ENCODE measurements around the gene SLC36A3. TPM values are rescaled to one million over a fixed set of nuclear protein-coding genes. Genes with fewer than 3 reads are reported as not detected.

SLC36A3 gene
- total and polyA plus RNA-seq, 2 of the 4 experiments (the other 2 are of a cell fraction): not detected

- Histone ChIP-seq H3K27ac (ENCODE audit: insufficient read depth, low read length) (no peak overlapping the region), H2AFZ (replicated peaks; ENCODE audit: low read length, poor library complexity) (no peak overlapping the region), H2BK5ac (ENCODE audit: low read depth, low read length, poor library complexity, severe bottlenecking) (no peak overlapping the region), H3K56ac (ENCODE audit: extremely low read depth, insufficient read depth, low read length) (no peak overlapping the region), H3K36me3 (ENCODE audit: control insufficient read depth, insufficient read depth, low read length) (no peaks in the 10 kb centered on the region), H3K9me3 (ENCODE audit: control insufficient read depth, insufficient read depth, low read length) (no peaks in the 10 kb centered on the region), H2AK9ac (replicated peaks; ENCODE audit: low read depth, low read length, poor library complexity) (no peak overlapping the region), H3K18ac (ENCODE audit: low read depth, low read length) (no peak overlapping the region), H3K4ac (ENCODE audit: low read depth, low read length) (no peak overlapping the region), H3K4me3 (ENCODE audit: insufficient read depth, low read depth, low read length) (no peak overlapping the region), H3K9me1 (ENCODE audit: insufficient read depth, low read length) (no peaks in the 10 kb centered on the region), H4K20me1 (ENCODE audit: insufficient read depth, low read length) (no peaks in the 10 kb centered on the region), H2AK5ac (ENCODE audit: low read depth, low read length) (no peak overlapping the region), H3K4me2 (ENCODE audit: low read depth, low read length) (no peak overlapping the region), H3K9ac (ENCODE audit: low read depth, low read length) (no peak overlapping the region), H2BK120ac (ENCODE audit: low read depth, low read length) (no peak overlapping the region), H3K27me3 (ENCODE audit: control insufficient read depth, insufficient read depth, low read length) (peaks cover 29% of the 10 kb centered on the region), H4K8ac (ENCODE audit: low read depth in 2 of 2, low read length in 2 of 2) (no peak overlapping the region), H2BK20ac (ENCODE audit: low read depth, low read length) (no peak overlapping the region), H3K23ac (ENCODE audit: low read depth, low read length) (no peak overlapping the region), H3K79me1 (ENCODE audit: low read depth in 1 of 2, low read length in 2 of 2) (no peaks in the 10 kb centered on the region), H2BK15ac (ENCODE audit: low read depth, low read length) (no peak overlapping the region), H4K5ac (ENCODE audit: low read depth, low read length) (no peak overlapping the region), H3K14ac (replicated peaks; ENCODE audit: low read depth, low read length) (no peak overlapping the region), H4K91ac (ENCODE audit: insufficient read depth, low read depth, low read length) (no peak overlapping the region), H3K4me1 (ENCODE audit: control insufficient read depth, insufficient read depth, low read length) (no peaks in the 10 kb centered on the region)
- DNase-seq (no peak), ATAC-seq (ENCODE audit: low read depth) (no peak)
- dilution Hi-C loops (cut with HindIII; ENCODE audit: low sequenced_read_pairs, unreplicated experiment) (no loop called here), in situ Hi-C loops (cut with MboI; ENCODE audit: low sequenced_read_pairs) (no loop called here), intact Hi-C loops (cut with micrococcal nuclease) (no loop called here)
- WGBS, 2 experiments (ENCODE audit: extremely low coverage in 2 of 2, insufficient read length in 1 of 2): no CpG with 5 or more reads among the region's 4 CpGs
- ChIA-PET CTCF (no interaction called here), POLR2A (ENCODE audit: unreplicated experiment) (no interaction called here)
- TF ChIP-seq RCOR1 (IDR thresholded peaks at IDR 0.05; ENCODE audit: insufficient replicate concordance, low read length) (no peak), SMC3 (IDR thresholded peaks at IDR 0.05; ENCODE audit: low read depth, low read length) (no peak)
- BruUV-seq (replicated peaks): no TSS peak
Observed at GRCh38 chr5:151243564-151243963, 60.0 kb downstream of the SLC36A3 start.

Measured in IMR-90 (cell line).